HEK293 (cell line): Measurements from ENCODE around the gene MEGF9.

Source experiments
- MZF1 ChIP-seq: fragments of 450-650 bp; formaldehyde crosslinking; IDR thresholded peaks from 2 replicates; pipeline ENCODE4 v1.5.1; 2017; ENCODE audit warnings: missing biosample characterization, missing genetic modification characterization, borderline replicate concordance
- RBAK ChIP-seq: fragments of 450-650 bp; formaldehyde crosslinking; IDR thresholded peaks from 2 replicates; pipeline ENCODE4 v1.5.1; 2016; ENCODE audit warnings: missing biosample characterization, missing genetic modification characterization
- ZFHX2 ChIP-seq: fragments of 450-650 bp; formaldehyde crosslinking; conservative IDR thresholded peaks from 2 replicates; pipeline ENCODE4 v1.5.1; 2016; ENCODE audit warnings: missing biosample characterization, missing genetic modification characterization
- ZNF155 ChIP-seq: fragments of 450-650 bp; formaldehyde crosslinking; IDR thresholded peaks from 2 replicates; pipeline ENCODE4 v1.5.1; 2016; ENCODE audit warnings: missing biosample characterization, missing genetic modification characterization
- ZNF776 ChIP-seq: fragments of 450-650 bp; formaldehyde crosslinking; IDR thresholded peaks from 2 replicates; pipeline ENCODE4 v1.5.0; 2017; ENCODE audit warnings: missing biosample characterization, missing genetic modification characterization, borderline replicate concordance
- TF ChIP-seq, protein P1 (sequence below): fragments of 450-650 bp; formaldehyde crosslinking; IDR thresholded peaks from 2 replicates; pipeline ENCODE4 v1.5.1; 2016; ENCODE audit warnings: missing biosample characterization, missing genetic modification characterization

DNA sequence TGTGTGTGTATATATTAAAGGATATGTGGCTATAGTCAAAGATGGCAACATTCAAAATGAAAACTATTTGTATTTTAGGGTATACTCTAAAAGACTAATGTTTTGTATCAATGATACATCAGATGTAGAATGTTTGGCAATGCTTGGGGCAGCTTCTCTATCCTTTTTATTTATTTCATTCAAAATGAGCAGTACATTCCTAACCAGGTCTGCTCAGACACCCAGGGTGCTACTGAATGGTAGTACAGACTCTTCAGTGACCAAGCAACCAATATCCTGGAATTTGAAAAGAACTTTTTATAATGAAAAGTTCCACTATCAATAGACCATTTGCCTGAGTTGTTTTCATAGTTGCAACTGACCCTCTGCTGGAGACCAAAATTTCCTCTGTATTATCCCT lies 23.9 kb downstream of the MEGF9 start:
- TF ChIP-seq, protein P1, sequence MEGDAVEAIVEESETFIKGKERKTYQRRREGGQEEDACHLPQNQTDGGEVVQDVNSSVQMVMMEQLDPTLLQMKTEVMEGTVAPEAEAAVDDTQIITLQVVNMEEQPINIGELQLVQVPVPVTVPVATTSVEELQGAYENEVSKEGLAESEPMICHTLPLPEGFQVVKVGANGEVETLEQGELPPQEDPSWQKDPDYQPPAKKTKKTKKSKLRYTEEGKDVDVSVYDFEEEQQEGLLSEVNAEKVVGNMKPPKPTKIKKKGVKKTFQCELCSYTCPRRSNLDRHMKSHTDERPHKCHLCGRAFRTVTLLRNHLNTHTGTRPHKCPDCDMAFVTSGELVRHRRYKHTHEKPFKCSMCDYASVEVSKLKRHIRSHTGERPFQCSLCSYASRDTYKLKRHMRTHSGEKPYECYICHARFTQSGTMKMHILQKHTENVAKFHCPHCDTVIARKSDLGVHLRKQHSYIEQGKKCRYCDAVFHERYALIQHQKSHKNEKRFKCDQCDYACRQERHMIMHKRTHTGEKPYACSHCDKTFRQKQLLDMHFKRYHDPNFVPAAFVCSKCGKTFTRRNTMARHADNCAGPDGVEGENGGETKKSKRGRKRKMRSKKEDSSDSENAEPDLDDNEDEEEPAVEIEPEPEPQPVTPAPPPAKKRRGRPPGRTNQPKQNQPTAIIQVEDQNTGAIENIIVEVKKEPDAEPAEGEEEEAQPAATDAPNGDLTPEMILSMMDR (tag by site-specific recombination) = no peak
- TF ChIP-seq ZNF155 (tag by site-specific recombination) (no peak), ZNF776 (tag by site-specific recombination) (no peak), ZFHX2 (tag by site-specific recombination) (no peak), RBAK (tag by site-specific recombination) (no peak), MZF1 (tag by site-specific recombination) (no peak)
